H1 (cell line): ENCODE measurements around the gene BNC2. TPM values are rescaled to one million over a fixed set of nuclear protein-coding genes. Genes with fewer than 3 reads are reported as not detected.

Source experiments
- CHD7 ChIP-seq: fragments of 300-600 bp; sonication (generic); IDR thresholded peaks from 2 replicates; pipeline ENCODE4 v1.7.1; 2012; ENCODE audit warnings: low read length, moderate library complexity, mild to moderate bottlenecking, inconsistent platforms; ENCODE audit not compliant: insufficient replicate concordance
- CTCF ChIP-seq, 3 experiments: IDR thresholded peaks; 1 replicate in 2 of 3; 2 replicates in 1 of 3; pipeline versions ENCODE4 v1.5.1 to v1.6.1; 2011; ENCODE audit warnings: low read length in 3 of 3, mild to moderate bottlenecking in 3 of 3, inconsistent platforms in 2 of 3, low read depth in 1 of 3, moderate library complexity in 1 of 3; ENCODE audit not compliant: insufficient read depth in 1 of 3; ENCODE audit errors: control extremely low read depth in 1 of 3
- FOSL1 ChIP-seq: IDR thresholded peaks from 2 replicates; pipeline ENCODE4 v1.6.1; 2011; ENCODE audit warnings: mild to moderate bottlenecking, low read depth, low read length, moderate library complexity; ENCODE audit not compliant: insufficient read depth
- TCF12 ChIP-seq: IDR thresholded peaks from 2 replicates; pipeline ENCODE4 v1.6.1; 2011; ENCODE audit warnings: low read depth, mild to moderate bottlenecking, low read length
- polyA plus RNA-seq, 7 experiments: library from polyadenylated mRNA; depleted of rRNA in 3 of 7; stranded (reverse) in 5 of 7; unstranded in 2 of 7; fragments of >200 nt in 5 of 7; fragments of 200-250 nt in 2 of 7; gene quantifications; 1 replicate in 5 of 7; 2 replicates in 1 of 7; 4 replicates in 1 of 7; pipeline versions ENCODE4 v1.2.1 to v1.2.3, GENCODE V29; 2011 to 2013; ENCODE audit warnings: missing spikeins in 2 of 7, mixed read lengths in 2 of 7
- total RNA-seq: library from RNA; stranded (reverse); fragmentation: NEBNext Ultra II Directional; extraction: Animal tissue kit (Norgen Biotek cat#: 25700); gene quantifications from 2 replicates; pipeline ENCODE4 v1.2.1, GENCODE V29; 2021

The BNC2 gene
- total and polyA plus RNA-seq, 2 of the 8 experiments (the other 6 are each of a cell fraction or from before 2014, with no cell fraction given), result 16.0 to 26.8 TPM

- TF ChIP-seq CHD7 (peak; percentile 86), FOSL1 (no peak), TCF12 (peak; percentile 85), CTCF (IDR thresholded peaks at IDR 0.05; ENCODE audit: control extremely low read depth in 1 of 3, insufficient read depth in 1 of 3, low read depth in 1 of 3, low read length in 3 of 3) (no peak)
These were observed 160.5 kb downstream of the BNC2 start (continued) for GRCh38 chr9:16709924-16710323.
